ENCODE data around the gene NIPAL4. TPM values are rescaled to one million over a fixed set of nuclear protein-coding genes. Genes with fewer than 3 reads are reported as not detected.
A peak's percentile ranks its signal among the peaks of the same experiment; 100 is the strongest.
"Not testable (repeated sequence)": the region's sequence is repeated elsewhere in the genome, so short reads cannot be mapped to it uniquely, and the experiment has no call there.

Gene NIPAL4
- total RNA-seq, 1 donor from 2014 or later, result 0.63 TPM

DNA sequence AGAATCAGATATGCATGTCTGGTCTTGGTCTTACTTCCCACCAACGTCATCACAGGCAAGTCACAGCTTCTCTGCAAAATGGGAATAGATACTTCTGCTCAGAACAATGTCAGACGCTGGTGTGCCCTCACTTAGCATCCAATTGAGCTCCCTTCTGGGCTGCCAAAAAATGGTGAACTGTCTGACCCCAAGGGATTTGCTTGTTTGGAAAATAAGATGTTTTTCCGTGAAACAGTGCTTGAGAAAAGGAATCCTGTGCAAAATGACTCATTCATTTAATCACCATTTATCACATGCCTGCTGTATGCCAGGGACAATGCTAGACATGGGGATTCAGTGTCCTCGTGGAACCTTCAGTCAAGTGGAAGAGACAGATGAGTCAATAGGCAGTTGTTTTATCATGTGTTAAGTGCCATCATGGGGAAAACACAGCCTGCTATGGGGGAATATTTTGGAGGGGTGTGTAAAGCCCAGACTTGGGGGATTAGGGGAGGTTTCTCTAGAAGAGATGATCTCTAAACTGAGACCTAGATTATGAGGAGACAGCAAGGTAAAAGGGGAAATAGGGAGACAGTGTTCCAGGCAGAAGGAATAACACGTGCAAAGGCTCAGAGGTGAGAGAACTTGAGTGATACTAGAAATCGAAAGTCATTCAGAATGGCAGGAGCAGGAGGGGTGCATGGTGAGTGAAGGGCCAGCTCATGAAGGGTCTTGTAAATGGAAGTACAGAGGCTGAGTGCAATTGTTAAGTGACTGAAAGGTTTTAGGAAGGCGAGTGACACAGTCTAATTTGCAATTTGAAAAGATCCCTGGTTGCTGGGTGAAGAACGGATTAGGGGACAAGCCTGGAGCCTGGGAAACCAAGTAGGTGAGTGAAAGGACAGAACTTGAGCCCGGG, 3.9 kb downstream of the NIPAL4 start:
- DNase-seq (ENCODE audit: low spot score), result no peak

DNA sequence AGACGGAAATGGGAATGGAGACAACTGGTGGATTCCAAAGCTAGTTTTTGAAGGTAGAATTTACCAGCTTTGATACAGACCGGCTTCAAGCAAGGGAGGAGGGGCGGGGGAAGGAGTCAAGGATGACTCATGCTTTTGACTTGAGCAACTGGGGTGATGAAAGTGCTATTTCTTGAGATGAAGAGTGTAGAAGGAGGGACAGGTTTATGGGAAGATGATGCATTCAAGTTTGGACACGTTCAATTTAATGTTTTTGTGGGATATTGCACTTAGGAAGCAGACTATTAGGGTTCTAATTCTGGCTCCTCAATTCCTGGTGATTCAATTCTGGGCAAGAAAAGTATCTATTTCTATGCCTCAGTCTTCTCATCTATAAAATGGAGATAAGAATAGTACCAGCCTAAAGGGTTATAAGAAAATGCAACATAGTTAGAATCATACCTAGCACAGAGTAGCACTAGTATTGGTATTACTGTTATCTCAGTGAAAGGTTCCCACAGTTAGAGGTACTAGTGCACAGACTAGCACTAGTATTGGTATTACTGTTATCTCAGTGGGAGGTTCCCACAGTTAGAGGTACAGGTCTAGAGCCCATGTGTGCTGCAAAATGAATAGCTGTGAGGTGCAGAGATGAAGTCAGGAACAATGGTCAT, 4.6 kb downstream of the NIPAL4 start:
- peak; percentile 27 for DNase-seq (ENCODE audit: low spot score)

DNA sequence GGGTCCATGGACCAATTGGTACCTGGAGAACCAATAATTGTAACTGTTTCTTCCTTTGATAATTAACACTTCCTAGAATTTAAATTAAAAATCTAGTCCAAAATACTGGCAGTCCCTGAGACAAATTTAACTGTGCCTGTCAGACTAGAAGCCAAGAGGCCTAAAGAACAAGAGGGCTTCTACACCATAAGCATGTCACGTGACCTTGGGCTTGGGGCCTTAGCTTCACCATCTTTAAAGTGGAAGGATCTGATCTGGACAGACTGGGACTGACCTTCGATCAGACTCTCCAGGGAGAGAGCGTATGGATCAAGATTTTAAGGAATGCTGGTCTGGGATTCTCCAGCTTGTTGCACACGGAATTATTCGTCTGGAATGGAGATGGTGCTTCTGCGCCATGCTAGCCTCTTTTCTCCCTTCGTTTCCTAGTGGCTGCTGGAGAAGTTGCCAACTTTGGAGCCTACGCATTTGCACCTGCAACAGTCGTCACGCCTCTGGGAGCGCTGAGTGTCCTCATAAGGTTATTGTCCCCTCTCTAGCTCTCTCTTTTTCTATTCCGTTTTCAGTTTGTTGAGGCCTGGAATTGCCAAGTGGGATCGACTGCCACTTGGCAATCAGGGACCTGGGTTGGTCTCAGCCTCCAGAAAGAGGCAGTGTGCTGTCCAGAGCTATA, 8.4 kb downstream of the NIPAL4 start:
- no peak for DNase-seq (ENCODE audit: low spot score)

DNA sequence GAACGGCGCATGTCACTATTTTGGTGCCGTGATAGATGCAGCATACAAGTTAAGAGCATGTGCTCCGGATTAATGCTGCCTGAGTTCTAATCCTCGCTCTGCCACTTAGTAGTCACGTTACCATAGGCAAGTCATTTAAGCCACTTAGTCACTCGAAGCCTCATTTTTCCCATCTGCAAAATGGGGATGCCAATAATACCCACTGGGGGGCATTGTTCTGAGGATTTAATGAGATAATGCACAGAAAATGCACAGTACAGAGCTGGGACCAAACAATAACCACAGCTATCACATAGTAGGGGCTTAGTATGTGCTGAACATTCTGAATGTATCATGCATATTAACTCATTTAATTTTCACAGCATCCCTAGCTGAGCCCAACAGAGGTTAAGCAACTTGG, 9.1 kb downstream of the NIPAL4 start:
- DNase-seq (ENCODE audit: low spot score), result no peak

DNA sequence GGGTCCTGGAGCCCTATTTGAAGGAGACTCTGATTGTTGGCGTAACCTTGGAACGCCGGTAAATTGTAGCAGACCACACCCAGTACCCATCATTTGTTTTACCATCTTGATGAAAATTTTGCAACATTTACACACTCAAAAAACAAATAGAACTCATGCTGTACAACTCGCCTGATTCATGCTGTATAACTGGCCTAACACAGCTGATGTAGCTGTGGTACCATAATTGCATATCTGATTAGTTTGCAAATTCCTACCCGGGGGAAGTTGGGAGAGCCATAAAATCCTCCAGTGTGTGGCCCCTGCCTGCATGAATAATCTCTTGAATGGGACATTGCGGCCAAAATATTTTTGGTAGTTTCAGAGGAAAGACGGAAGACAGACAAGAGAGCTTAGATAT, 9.7 kb downstream of the NIPAL4 start:
- no peak for DNase-seq (ENCODE audit: low spot score)

DNA sequence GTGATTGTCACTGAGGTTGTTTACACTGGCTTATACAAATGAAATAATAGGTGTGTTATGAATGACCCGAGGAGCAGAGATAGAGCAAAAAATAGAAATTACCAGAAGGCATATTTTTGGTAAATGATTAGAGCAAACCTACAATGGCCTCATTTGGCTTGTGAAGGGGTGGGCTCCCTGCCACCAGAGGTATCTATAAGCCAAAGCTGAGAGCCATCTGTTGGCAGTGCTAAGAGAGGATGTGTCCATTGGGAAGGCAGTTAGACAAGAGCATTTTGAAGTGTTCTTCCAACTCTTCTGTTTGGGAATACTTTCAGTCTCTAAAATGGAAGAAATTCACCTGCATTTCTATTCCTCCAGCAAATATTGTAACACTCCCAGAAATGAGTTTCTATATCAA, 10.6 kb downstream of the NIPAL4 start:
- no peak for DNase-seq (ENCODE audit: low spot score)

DNA sequence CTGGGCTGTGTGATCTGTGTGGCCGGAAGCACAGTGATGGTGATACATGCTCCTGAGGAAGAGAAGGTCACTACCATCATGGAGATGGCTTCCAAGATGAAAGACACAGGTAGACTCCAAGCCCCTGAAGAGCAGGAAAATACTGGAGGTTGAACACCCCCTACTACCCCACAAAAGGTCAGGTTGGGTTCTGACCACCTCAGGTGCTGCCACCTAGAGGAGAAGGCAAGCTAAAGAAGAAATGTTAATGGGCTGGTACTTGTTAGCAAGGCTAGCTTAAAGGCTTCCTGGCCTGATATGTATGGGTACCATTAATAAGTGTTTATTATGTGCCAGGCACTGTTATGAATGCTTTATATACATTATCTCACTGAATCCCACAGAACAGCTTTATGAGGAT, 11.7 kb downstream of the NIPAL4 start:
- DNase-seq (ENCODE audit: low spot score), result no peak

DNA sequence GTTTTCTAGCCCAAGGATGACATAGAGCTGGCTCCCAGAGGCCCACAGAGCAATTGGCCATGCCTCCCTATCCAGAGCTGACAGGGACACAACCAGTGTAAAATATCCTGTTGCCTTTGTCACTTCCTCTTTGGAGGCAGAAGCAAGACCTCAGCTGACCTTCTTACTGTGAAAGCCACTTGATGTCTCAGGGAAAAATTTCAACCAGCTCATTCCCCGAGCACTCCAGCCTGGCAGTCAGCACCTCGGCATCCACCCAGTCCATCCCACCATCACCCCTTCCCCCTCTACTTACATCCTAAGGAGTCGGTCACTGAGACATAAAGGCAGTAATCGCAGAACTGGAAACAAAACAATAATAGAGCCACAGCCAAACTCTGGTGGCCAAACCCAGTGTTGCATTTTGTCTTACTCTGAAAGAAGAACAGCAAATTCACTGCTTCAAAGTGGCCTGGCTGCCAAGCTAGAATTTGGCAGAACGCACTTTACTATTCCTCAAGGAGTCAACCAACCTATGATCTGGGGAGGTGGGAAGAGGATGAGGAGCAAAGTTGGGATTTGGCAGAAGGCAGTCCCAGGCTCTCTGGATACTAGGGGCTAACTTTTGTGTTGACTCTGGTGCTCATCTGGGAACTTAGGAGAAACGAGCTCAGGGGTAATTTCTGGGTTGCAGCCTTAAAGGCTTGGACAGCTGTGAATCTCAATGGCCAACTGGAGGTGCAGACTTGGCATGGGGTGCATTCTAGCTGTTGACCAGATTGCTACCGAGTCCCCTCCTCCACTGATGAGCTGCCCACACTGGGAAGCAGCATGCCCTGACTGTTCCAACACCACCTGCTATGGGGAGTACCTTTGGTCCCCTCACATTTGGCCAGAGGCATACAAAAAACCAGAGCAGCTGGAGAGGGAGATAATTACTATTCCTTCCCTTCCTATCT, 13.6 kb downstream of the NIPAL4 start:
- no peak for DNase-seq (ENCODE audit: low spot score)

DNA sequence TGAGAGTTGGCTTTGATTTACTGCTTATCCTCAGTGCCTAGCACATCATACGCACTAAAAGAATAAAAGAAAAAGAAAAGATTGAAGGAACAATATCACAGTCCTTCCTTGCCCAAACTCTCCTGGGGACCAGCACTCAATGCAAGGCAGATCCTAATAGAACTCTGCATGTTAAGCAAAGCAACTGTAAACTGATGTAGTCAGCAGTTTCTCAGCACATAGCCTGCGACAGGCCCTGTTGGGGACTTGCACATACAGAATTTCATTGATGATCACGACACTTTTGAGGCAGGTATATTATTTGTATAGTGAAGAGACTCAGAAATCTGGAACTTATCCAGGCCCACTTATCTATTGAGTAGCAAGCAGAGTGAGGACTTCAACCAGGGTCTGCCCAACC, 15.4 kb downstream of the NIPAL4 start:
- DNase-seq (ENCODE audit: low spot score), result no peak

DNA sequence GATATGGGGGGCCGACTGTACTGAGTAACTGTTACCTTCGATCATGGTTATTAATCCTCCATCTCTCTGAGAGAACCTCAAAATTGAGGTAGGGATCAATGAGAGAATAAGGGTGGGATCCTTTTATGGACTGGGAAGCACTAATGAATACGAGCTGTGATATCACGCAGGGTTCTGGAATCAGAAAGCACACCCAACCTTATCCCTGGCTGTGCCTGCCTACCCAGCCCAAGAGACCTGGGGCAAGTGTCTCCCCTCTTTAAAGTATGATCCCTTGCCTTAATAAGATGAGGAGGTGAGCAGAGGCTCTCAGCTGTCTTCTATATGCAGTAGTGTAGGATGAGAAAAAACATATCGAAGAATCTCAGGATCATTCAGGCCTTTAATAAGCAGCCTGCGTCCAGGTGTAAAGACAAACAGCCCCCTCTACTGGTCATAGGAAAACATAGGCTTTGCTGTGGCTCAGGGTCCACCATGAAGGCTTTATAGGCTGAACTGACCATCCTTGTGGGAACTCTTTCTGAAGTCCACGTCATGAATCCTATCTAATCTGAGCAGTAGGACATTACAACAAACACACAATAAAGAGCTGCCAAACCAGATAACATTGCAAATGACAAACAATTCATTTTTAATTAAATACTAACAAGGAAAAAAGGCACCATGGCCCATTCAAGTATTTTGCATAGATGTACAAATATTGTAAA, 16.8 kb downstream of the NIPAL4 start:
- DNase-seq (ENCODE audit: low spot score), result peak; percentile 50

DNA sequence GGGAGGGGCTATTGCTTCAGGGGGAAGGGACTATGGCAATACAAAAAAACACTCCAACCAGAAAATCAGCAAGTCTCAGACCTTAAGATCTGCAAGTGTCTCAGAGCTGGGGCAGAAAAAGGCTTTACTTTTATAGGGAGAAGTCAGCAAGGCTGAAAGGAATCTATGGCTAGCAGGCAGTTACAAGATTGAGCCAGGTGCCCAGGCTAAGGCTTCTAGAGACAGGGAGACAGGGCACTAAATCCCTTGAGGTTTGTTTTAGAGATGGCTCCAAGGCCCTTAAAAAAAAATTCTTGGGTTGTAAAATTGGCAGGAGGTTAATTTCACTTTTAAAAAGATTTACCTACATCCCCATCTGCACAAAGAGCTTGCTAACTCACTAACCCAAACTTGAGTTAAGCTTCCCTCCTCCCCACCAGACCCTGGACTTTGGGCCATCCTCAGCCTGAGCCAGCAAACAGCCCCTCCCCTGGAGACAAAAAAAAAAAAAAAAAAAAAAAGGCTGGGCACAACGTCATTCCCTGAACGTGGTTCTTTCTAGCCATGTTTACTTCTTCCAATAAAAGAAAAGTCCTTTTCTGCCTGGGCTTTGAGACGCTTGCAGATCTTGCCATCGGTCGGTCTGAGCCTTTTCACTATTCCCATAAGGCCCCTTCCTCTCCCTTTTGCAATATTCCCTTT, 17.9 kb downstream of the NIPAL4 start:
- no peak for DNase-seq (ENCODE audit: low spot score)

DNA sequence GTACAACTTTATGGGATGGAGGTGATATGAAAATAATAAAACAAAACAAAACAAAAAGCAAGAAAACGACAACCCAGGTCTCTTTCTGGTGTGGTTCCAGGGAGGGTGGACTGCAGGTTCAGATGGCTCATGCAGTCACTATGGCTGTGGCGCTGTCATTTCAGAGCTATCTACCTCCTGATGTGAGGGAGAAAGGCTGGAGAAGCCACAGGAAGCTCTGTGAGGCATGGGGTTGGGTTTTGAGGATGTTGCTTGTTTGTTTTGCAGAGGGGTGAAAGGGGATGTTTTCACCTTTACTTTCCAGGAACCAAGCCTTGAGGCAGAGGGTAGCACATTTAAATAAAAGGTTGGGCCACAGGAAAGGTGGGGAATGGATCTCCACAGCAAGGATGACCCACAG, 18.7 kb downstream of the NIPAL4 start:
- no peak for DNase-seq (ENCODE audit: low spot score)

DNA sequence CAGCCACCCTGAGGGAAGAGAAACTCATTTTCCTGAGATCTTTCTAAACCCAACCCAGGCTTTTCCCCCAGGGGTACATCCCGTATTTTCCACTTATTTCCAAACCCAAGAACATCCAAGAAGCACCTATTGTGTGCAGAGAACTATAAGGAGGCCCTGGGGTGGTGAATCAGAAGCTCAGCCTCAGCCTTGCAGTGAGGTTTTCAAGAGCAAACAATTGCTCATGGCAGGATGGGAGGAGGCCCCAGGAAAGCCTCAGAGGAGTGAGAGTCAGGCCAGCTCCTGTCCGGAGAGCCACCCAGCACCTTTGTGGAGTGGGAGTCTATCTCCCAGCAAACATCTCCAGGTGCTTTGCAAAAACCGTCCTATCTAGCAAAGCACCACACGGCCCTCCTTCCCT, 19.2 kb downstream of the NIPAL4 start:
- no peak for DNase-seq (ENCODE audit: low spot score)

DNA sequence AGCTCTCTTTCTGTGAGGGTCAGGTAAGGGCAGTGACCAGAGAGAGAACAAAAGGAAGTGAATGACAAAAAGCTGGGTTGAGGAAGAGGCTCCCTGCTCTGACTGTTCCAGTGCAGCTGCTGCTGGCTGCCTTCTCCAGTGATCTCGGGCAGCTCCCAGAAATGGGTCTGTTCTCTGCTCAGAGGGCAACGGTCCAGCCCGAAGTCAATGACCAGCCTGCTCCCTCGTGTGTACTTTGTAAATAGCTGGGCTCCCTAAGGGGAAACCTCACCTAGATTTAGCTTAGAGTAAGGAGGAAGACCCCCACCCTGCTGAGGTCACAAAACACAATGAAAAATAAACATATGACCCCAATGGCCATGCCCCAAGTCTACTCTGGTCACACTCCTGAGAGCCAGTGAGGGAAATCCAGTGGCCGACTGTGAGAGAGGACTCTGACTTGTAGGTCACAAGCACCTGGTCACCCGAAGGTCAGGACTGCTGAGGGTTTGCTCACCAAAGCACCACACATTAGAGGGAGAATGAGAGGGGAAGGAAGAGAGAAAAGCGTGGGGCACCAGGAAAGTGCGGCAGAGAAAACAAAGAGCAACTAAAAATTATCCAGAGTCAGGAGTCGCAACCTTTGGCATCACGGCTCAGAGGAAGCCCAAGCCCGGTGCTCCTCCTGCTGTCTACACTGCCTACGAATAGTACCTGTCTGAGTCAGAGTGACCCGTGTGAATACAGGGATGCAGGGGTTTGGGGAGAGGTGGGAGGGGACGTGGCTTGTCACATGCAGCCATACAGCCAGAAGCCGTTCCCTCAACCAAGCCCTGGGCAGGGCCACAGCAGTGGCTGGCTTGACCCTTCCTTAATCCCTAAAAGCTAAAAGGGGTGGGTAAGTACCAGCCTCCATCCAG, 19.8 kb downstream of the NIPAL4 start:
- no peak for DNase-seq (ENCODE audit: low spot score)

DNA sequence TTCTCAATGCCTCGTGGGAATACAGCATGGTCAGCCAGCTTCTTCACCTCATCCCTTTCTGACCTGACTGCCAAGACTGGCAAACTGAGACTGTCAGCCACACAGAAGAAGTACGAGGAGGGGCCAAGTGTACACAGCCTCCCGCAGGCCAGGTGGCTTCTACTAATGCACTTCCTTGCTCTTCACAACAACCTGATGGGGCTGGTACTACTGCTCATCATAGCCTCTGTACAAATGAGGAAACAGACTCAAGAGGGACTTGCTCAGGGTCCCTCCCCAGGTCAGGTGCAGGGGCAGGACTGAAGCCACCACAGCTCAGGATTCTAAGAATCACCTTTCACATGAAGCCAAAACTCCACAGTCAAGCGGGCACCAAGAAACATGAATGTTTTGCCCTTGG, 21.3 kb downstream of the NIPAL4 start:
- DNase-seq (ENCODE audit: low spot score), result no peak

DNA sequence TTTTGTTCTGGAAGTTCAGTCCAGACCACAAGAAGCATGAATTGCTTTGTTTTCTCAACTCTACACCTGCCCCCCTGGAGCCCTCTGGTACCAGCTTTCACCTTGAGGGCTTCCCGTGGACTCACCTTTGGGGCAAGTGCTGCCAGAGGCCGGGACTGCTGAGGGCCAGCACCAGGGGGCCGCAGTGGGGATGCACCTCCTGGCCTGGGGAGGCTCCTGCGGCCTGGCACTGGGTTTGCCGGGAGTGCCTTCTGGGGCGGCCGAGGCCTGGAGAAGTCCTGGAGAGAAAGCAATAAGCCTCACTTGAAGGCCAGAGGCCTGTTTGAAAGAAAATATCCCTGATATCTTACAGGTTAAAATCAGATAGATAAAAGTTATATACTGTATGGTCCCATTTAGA, 21.7 kb downstream of the NIPAL4 start:
- DNase-seq (ENCODE audit: low spot score), result no peak

DNA sequence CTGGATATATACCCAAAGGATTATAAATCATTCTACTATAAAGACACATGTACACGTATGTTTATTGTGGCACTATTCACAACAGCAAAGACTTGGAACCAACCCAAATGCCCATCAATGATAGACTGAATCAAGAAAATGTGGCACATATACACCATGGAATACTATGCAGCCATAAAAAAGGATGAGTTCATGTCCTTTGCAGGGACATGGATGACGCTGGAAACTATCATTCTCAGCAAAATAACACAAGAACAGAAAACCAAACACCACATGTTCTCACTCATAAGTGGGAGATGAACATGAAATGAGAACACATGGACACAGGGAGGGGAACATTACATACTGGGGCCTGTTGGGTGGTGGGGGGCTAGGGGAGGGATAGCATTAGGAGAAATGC, 22.7 kb downstream of the NIPAL4 start:
- not testable (repeated sequence) for DNase-seq (ENCODE audit: low spot score)

DNA sequence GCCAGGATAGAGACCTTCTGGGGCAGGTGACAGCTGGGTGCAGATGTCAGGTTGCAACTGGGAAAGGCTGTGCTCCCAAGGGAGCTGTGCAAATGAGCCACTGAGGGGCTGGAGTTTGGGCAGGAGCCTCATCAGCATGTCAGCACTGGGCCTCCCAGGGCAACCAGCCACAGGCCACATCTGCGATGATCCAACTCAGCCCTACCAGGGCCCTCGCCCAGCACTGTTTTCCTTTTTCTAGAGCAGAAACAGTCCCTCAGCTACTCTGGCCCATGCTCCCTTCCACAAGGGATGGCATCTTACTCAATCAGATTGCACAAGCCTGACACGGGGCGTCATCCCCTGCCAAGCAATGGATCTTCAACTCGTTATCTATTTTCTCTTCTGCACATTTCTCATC, 24.8 kb downstream of the NIPAL4 start:
- no peak for DNase-seq (ENCODE audit: low spot score)

DNA sequence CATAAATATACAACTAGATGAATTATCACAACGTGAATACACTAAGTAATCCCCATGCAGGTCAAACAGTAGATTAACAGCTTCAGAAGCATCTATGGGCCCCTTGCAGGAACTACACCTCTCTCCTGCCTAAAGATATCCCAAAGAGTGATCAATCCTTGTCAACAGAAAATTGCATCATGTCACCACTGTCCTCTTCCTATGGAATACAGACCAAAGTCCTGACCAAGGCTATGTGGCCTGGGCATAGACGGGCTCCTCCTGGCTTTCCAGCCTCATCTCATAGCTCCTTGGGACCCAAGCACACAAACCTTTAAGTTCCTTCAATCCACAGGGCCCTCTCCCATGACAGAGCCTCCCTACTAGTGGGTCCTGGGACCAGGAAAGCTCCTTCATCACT, 25.3 kb downstream of the NIPAL4 start:
- DNase-seq (ENCODE audit: low spot score), result no peak
